Gastrocnemius medialis (tissue), 4 donors: Measurements from ENCODE around the gene SPOCK1.

Experiments used
- CTCF ChIP-seq, 5 experiments: fragments of 450-650 bp in 3 of 5; fragments of 200-600 bp in 2 of 5; sonication (generic) in 2 of 5; IDR thresholded peaks in 4 of 5; conservative IDR thresholded peaks in 1 of 5; 1 replicate in 4 of 5; 2 replicates in 1 of 5; pipeline ENCODE4 v1.5.1; 2016 to 2019; ENCODE audit warnings: antibody characterized with exemption in 5 of 5, mild to moderate bottlenecking in 3 of 5, moderate library complexity in 3 of 5
- POLR2A ChIP-seq, 2 donors: fragments of 450-650 bp; IDR thresholded peaks; one replicate each; pipeline ENCODE4 v1.6.1; 2017; ENCODE audit warnings: antibody characterized with exemption in 2 of 2, mild to moderate bottlenecking in 2 of 2, moderate library complexity in 2 of 2

GRCh38 chr5:137218896-137219295 lies 280.2 kb downstream of the SPOCK1 start:
- TF ChIP-seq CTCF (IDR thresholded peaks at IDR 0.05 in 4 of 5, conservative IDR thresholded peaks at IDR 0.05 in 1 of 5) (no peak), POLR2A (IDR thresholded peaks at IDR 0.05) (no peak)
